ENCODE results near the gene PALD1.

Gene PALD1

DNA sequence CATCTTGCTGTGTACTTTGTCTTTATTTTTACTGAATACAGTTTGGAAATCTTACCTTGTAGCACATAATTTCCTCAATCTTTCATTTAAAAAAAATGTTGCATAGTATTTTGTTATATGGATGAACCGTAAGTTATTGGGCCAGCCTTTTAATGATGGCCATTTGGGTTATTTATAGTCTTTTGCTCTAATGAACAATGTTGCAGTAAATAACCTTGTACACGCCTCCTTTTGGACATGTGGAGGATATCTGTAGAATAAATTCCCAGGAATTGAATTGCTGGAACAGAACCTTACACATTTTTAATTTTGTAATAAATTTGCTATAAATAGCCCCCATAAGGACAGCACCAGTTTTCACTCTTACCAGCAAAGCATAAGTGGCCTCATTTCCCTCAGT, 136.6 kb downstream of the PALD1 start:
- TF ChIP-seq, protein P1, sequence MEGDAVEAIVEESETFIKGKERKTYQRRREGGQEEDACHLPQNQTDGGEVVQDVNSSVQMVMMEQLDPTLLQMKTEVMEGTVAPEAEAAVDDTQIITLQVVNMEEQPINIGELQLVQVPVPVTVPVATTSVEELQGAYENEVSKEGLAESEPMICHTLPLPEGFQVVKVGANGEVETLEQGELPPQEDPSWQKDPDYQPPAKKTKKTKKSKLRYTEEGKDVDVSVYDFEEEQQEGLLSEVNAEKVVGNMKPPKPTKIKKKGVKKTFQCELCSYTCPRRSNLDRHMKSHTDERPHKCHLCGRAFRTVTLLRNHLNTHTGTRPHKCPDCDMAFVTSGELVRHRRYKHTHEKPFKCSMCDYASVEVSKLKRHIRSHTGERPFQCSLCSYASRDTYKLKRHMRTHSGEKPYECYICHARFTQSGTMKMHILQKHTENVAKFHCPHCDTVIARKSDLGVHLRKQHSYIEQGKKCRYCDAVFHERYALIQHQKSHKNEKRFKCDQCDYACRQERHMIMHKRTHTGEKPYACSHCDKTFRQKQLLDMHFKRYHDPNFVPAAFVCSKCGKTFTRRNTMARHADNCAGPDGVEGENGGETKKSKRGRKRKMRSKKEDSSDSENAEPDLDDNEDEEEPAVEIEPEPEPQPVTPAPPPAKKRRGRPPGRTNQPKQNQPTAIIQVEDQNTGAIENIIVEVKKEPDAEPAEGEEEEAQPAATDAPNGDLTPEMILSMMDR (IDR thresholded peaks at IDR 0.05; ENCODE audit: control extremely low read depth, extremely low read depth, low read depth, missing control alignments) = no peak
- ChIA-PET POLR2A (no interaction called here), CTCF (no interaction called here)
- DNase-seq (ENCODE audit: extremely low spot score) = no peak

DNA sequence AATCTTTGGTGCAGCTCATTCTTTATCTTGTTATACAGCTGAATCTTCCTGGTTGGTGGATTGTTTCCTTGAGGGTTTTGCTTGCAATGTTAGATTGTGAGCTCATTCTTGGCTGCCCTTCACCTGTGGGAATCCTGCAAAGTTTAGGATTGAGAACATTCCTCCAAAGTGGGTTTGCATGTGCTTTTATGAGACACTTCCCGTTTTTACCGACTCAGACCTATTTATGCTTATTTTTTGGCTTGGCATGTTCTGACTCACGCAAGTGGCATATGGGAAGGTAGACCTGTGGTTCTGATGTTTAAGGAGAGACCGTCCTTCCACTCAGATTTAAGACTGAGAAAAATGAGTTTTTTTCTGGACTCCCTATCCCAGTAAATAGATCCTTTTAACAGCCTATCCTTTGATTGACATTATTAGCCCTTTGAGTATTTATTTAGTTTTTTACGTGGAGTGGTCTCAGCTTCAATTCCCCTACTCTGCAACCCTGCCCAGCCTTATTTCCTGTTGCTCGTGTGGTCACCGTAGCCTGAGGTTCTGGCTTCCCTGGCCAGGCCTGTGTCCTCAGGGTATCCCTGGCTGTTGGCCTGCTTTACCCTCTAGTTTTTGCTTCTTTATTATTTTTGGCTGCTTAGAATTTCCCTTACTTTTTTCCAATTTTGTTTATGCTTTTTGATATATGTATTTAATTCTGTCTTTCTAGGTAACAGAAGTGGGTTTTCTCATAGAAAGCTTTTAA, 137.4 kb downstream of the PALD1 start:
- DNase-seq (ENCODE audit: extremely low spot score) = no peak
- CTCF ChIA-PET = interaction anchor here (1.7 kb wide), 1 partner anchor 57 kb away, joined by 4 read pairs; no protein-coding TSS in a partner anchor
- TF ChIP-seq, protein P1 (IDR thresholded peaks at IDR 0.05; ENCODE audit: control extremely low read depth, extremely low read depth, low read depth, missing control alignments) = no peak
- POLR2A ChIA-PET = interaction anchor here (0.6 kb wide), 1 partner anchor 99 kb away, joined by 4 read pairs; no protein-coding TSS in a partner anchor

DNA sequence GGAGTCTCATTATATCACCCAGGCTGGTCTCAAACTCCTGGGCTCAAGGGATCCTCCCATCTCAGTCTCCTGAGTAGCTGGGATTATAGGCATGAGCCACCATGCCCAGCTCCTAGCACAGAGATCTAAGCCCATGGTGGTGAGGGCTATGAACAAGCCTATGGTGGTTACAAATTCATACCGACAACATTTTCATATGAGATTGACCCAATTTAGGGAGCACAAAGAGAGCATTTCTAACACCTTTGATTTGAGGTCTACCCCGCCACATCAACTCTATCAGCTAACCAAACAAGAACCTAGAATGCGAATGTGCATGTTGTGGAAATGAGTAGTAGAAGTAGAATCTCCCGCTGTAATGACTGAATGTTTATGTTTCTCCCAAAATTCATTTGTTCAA, 138.2 kb downstream of the PALD1 start:
- ChIA-PET POLR2A (no interaction called here), CTCF (interaction anchor here (1.7 kb wide), 1 partner anchor 58 kb away, joined by 4 read pairs; no protein-coding TSS in a partner anchor)
- no peak for DNase-seq (ENCODE audit: extremely low spot score)
- TF ChIP-seq, protein P1 (IDR thresholded peaks at IDR 0.05; ENCODE audit: control extremely low read depth, extremely low read depth, low read depth, missing control alignments) = no peak

All from GM10248 (cell line).